GM18909 (cell line): Measurements from ENCODE around the gene OCRL.

Experiments
- ATAC-seq: cut with Tn5 transposase; IDR thresholded peaks from one replicate; pipeline ENCODE4 v1.9.1; 2021; ENCODE audit warnings: mild to moderate bottlenecking; ENCODE audit not compliant: unreplicated experiment, poor library complexity

OCRL gene

GRCh38 chrX:129540068-129540653 lies at the start of gene OCRL:
Gene OCRL (plus strand): TSS chrX:129540259. CDS start chrX:129540440, 181 bp downstream.
- ATAC-seq = peak; percentile 96

GRCh38 chrX:129490330-129490729 lies 49.7 kb upstream of the OCRL start:
- ATAC-seq = no peak

GRCh38 chrX:129493643-129494042 lies 46.4 kb upstream of the OCRL start:
- no peak for ATAC-seq

GRCh38 chrX:129494887-129495286 lies 45.2 kb upstream of the OCRL start:
- no peak for ATAC-seq

- no peak for ATAC-seq
These were observed 44.2 kb upstream of the OCRL start for GRCh38 chrX:129495900-129496299.

- ATAC-seq = no peak
These were observed 43.4 kb upstream of the OCRL start for GRCh38 chrX:129496625-129497024.

GRCh38 chrX:129497146-129497843 lies 42.8 kb upstream of the OCRL start:
- ATAC-seq = no peak

GRCh38 chrX:129510331-129510730 lies 29.7 kb upstream of the OCRL start:
- ATAC-seq = no peak

- ATAC-seq = no peak
These were observed 28.4 kb upstream of the OCRL start for GRCh38 chrX:129511689-129512088.

GRCh38 chrX:129512409-129512808 lies 27.6 kb upstream of the OCRL start:
- no peak for ATAC-seq

- no peak for ATAC-seq
These were observed 23.7 kb upstream of the OCRL start for GRCh38 chrX:129516402-129516801.

GRCh38 chrX:129520151-129520550 lies 19.9 kb upstream of the OCRL start:
- ATAC-seq = no peak

GRCh38 chrX:129522184-129523078 lies 17.6 kb upstream of the OCRL start:
- no peak for ATAC-seq

- ATAC-seq = no peak
These were observed 16.8 kb upstream of the OCRL start, which contains the start of gene SMARCA1 for GRCh38 chrX:129523079-129523911. Gene SMARCA1 (minus strand): TSS chrX:129523490. CDS start chrX:129523370, 120 bp downstream.

GRCh38 chrX:129524250-129524850 lies 15.7 kb upstream of the OCRL start:
- no peak for ATAC-seq

- ATAC-seq = no peak
These were observed 14.9 kb upstream of the OCRL start for GRCh38 chrX:129525162-129525561.

GRCh38 chrX:129525896-129526295 lies 14.2 kb upstream of the OCRL start:
- no peak for ATAC-seq

- ATAC-seq = no peak
These were observed 10.3 kb upstream of the OCRL start for GRCh38 chrX:129529685-129530281.

GRCh38 chrX:129530410-129530809 lies 9.6 kb upstream of the OCRL start:
- ATAC-seq = no peak
